ENCODE measurements around the gene PCGF3.

The PCGF3 gene

DNA sequence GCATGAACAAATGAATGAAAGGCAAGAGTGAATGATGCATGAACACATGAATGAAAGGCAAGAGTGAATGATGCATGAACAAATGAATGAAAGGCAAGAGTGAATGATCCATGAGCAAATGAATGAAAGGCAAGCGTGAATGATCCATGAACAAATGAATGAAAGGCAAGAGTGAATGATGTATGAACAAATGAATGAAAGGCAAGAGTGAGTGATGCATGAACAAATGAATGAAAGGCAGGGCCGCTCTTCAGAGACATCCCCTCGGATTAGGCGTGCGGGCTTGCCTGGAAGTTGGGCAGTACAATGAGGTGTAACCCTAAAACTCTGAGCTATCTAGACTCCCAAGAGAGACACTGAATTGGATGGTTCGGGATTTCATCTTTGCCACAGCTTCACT is 3.7 kb downstream of the PCGF3 start:
- no peak for TF ChIP-seq CTCF (IDR thresholded peaks at IDR 0.05; ENCODE audit: low read depth, low read length)
- H3K4me3 ChIP-seq (ENCODE audit: low read depth, low read length): no peak overlapping the region

DNA sequence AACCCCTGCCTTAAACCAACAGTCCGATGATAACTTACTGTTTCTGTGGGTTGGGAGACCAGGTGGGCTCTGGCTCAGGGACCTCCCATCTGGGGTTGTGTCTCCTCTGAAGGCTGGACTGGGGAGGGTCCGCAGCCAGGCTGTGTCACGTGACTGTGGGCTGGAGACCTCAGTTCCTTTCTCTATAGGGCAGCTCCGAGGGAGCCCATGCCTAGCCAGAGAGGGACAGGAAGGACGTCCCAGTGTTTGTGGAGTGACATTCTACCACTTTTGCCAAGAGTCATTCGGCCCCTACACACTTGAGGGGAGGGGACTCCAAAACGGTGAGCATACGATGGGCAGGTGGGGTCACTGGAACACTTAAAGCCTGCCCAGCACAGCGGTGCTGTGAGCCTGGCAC is 4.5 kb downstream of the PCGF3 start:
- no peak for TF ChIP-seq CTCF (IDR thresholded peaks at IDR 0.05; ENCODE audit: low read depth, low read length)

DNA sequence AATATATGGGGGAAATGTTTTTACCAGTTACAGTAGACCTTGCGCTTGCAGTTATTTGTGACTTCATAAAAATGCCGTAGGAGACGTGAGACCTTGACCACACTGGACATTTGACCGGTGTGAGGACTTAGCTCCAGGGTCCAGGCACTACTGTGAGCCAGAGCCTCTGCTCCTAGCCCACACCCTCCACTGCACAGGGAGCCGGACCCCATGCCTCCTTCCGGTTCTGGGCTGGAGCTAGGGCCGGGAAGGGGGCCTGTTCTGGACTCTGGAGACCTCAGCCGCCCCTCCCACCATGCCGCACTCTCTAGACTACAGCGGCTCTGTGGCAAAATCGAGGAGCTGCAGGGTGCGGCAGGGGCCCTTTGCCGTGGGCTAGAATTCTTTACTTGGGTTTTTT is 5.3 kb downstream of the PCGF3 start:
- H3K4me3 ChIP-seq (ENCODE audit: low read depth, low read length): no peak overlapping the region
- no peak for TF ChIP-seq CTCF (IDR thresholded peaks at IDR 0.05; ENCODE audit: low read depth, low read length)

More for the DNA sequence above, 4.5 kb downstream of the PCGF3 start:
- no peak overlapping the region for H3K4me3 ChIP-seq (ENCODE audit: low read depth, low read length)

GRCh38 chr4:712093-712492 is 6.5 kb downstream of the PCGF3 start:
- no peak overlapping the region for H3K4me3 ChIP-seq (ENCODE audit: low read depth, low read length)
- TF ChIP-seq CTCF (IDR thresholded peaks at IDR 0.05; ENCODE audit: low read depth, low read length): no peak

DNA sequence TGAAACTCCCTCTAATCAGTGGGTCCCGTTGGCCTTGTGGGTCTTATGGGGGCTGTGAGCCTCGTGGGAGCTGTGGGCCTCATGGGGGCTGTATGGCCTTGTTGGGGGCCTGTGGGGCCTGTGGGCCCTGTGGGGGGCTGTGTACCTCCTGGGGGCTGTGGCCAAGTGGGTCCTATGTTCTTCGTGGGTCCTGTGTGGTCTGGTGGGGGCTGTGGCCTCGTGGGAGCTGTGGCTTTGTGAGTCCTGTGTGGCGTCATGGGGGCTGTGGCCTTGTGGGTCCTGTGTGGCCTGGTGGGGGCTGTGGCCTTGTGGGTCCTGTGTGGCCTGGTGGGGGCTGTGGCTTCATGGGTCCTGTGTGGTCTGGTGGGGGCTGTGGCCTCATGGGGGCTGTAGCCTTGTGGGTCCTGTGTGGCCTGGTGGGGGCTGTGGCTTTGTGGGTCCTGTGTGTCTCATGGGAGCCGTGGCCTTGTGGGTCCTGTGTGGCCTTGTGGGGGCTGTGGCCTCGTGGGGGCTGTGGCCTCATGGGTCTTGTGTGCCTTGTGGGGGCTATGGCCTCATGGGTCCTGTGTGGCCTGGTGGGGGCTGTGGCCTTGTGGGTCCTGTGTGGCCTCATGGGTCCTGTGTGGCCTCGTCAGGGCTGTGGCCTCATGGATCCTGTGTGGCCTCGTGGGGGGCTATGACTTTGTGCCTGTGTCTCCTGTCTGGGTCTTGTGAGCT is 7.4 kb downstream of the PCGF3 start:
- TF ChIP-seq CTCF (IDR thresholded peaks at IDR 0.05; ENCODE audit: low read depth, low read length): no peak
- no peak overlapping the region for H3K4me3 ChIP-seq (ENCODE audit: low read depth, low read length)

DNA sequence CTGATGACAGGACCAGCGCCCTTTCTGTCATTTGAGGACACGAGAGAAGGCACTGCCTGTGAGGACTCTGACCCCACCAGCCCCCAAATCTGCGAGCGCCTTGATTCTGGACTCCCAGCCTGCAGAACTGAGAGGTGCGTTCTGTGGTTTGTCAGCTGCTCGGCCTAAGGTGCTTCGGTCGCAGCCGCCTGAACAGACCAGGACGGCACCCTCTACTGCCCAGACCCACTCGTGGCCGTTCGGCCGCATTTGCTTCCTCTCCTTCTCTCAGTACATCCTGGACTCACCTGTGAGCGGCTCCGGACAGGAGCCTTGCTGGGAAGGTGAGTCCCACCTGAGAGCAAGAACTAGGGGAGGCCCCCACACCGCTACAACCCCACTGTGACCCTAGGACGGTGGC is 8.5 kb downstream of the PCGF3 start:
- TF ChIP-seq CTCF (IDR thresholded peaks at IDR 0.05; ENCODE audit: low read depth, low read length): no peak

GRCh38 chr4:717601-718320 is 12.1 kb downstream of the PCGF3 start:
- no peak overlapping the region for H3K4me3 ChIP-seq (ENCODE audit: low read depth, low read length)
- TF ChIP-seq CTCF (IDR thresholded peaks at IDR 0.05; ENCODE audit: low read depth, low read length): no peak

More for the DNA sequence above, 8.5 kb downstream of the PCGF3 start:
- no peak overlapping the region for H3K4me3 ChIP-seq (ENCODE audit: low read depth, low read length)
